ENCODE results near the gene LEMD3.

LEMD3 gene

GRCh38 chr12:65292241-65292640, 122.9 kb downstream of the LEMD3 start:
- no peaks in the 10 kb centered on the region for H3K9me3 ChIP-seq (replicated peaks; ENCODE audit: low read length)
- no peaks in the 10 kb centered on the region for H3K36me3 ChIP-seq (ENCODE audit: insufficient read depth, low read length)
- H3K4me1 ChIP-seq (ENCODE audit: control insufficient read depth, insufficient read depth, low read length) = no peaks in the 10 kb centered on the region
- H3K27me3 ChIP-seq (ENCODE audit: control insufficient read depth, insufficient read depth, low read length) = no peaks in the 10 kb centered on the region
- H3K9ac ChIP-seq (ENCODE audit: low read depth, low read length) = no peak overlapping the region
- no peak overlapping the region for H3K4me2 ChIP-seq (ENCODE audit: low read length)
- no peak overlapping the region for H3K4me3 ChIP-seq (ENCODE audit: low read length)

GRCh38 chr12:65293735-65294134, 124.4 kb downstream of the LEMD3 start:
- H3K9ac ChIP-seq (ENCODE audit: low read depth, low read length) = no peak overlapping the region

GRCh38 chr12:65294641-65295262, 125.4 kb downstream of the LEMD3 start:
- H3K4me2 ChIP-seq (ENCODE audit: low read length) = no peak overlapping the region
- no peak overlapping the region for H3K9ac ChIP-seq (ENCODE audit: low read depth, low read length)
- no peaks in the 10 kb centered on the region for H3K27me3 ChIP-seq (ENCODE audit: control insufficient read depth, insufficient read depth, low read length)
- H3K4me3 ChIP-seq (ENCODE audit: low read length) = no peak overlapping the region
- H3K9me3 ChIP-seq (replicated peaks; ENCODE audit: low read length) = no peaks in the 10 kb centered on the region
- H3K36me3 ChIP-seq (ENCODE audit: insufficient read depth, low read length) = no peaks in the 10 kb centered on the region
- no peaks in the 10 kb centered on the region for H3K4me1 ChIP-seq (ENCODE audit: control insufficient read depth, insufficient read depth, low read length)

More at GRCh38 chr12:65293735-65294134, 124.4 kb downstream of the LEMD3 start:
- no peaks in the 10 kb centered on the region for H3K27me3 ChIP-seq (ENCODE audit: control insufficient read depth, insufficient read depth, low read length)
- H3K4me1 ChIP-seq (ENCODE audit: control insufficient read depth, insufficient read depth, low read length) = no peaks in the 10 kb centered on the region
- H3K4me2 ChIP-seq (ENCODE audit: low read length) = no peak overlapping the region
- no peaks in the 10 kb centered on the region for H3K36me3 ChIP-seq (ENCODE audit: insufficient read depth, low read length)
- no peaks in the 10 kb centered on the region for H3K9me3 ChIP-seq (replicated peaks; ENCODE audit: low read length)
- no peak overlapping the region for H3K4me3 ChIP-seq (ENCODE audit: low read length)

GRCh38 chr12:65296508-65297265, 127.3 kb downstream of the LEMD3 start:
- Histone ChIP-seq H3K4me1 (ENCODE audit: control insufficient read depth, insufficient read depth, low read length) (no peaks in the 10 kb centered on the region), H3K4me2 (ENCODE audit: low read length) (no peak overlapping the region), H3K4me3 (ENCODE audit: low read length) (no peak overlapping the region), H3K9me3 (replicated peaks; ENCODE audit: low read length) (no peaks in the 10 kb centered on the region), H3K36me3 (ENCODE audit: insufficient read depth, low read length) (no peaks in the 10 kb centered on the region), H3K27me3 (ENCODE audit: control insufficient read depth, insufficient read depth, low read length) (no peaks in the 10 kb centered on the region), H3K9ac (ENCODE audit: low read depth, low read length) (no peak overlapping the region)
